RWPE1 (cell line): Measurements from ENCODE around the gene CXCL12.

Experiments
- CTCF ChIA-PET: fragments of 350-600 bp; sonication (Branson Sonifier 250); formaldehyde crosslinking; extraction: SDS; loops from one replicate; lab custom pipeline; 2021; lab: Yijun Ruan, JAX
- POLR2A ChIA-PET: fragments of 400-600 bp; formaldehyde crosslinking; extraction: SDS; loops from one replicate; lab custom pipeline; 2020; ENCODE audit warnings: antibody characterized with exemption; ENCODE audit not compliant: low non-redundant PET; lab: Yijun Ruan, JAX
- DNase-seq: peaks from one replicate; pipeline ENCODE4 v3.0.0; 2012; ENCODE audit warnings: low spot score
- H3K27ac ChIP-seq: fragments of 450-650 bp; 2 replicates; pipeline ENCODE4 v1.5.1; 2017
- TF ChIP-seq, protein P1 (sequence below): fragments of 450-650 bp; conservative IDR thresholded peaks from 2 replicates; pipeline ENCODE4 v1.5.1; 2017; ENCODE audit warnings: low read depth, mild to moderate bottlenecking

The CXCL12 gene

DNA sequence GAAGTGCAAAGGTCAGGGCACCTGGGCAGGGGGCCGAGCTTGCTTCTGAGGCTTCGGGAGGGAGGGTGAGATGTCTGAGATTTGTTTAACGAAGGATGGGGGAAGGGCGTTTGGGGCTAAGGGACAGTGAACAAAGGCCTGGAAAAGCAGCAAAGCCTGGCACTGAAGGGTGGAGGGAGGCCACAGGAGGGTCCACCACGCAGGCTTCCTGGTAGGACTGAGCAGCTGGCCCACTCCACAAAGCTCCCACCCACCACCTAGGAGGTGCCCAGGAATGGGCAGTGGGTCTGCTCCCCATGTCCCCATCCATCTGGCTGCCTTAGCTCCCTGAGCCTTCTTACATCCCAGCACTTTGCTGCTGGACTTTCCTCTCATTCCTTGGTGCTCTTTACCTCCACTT, 39.4 kb upstream of the CXCL12 start:
- TF ChIP-seq, protein P1, sequence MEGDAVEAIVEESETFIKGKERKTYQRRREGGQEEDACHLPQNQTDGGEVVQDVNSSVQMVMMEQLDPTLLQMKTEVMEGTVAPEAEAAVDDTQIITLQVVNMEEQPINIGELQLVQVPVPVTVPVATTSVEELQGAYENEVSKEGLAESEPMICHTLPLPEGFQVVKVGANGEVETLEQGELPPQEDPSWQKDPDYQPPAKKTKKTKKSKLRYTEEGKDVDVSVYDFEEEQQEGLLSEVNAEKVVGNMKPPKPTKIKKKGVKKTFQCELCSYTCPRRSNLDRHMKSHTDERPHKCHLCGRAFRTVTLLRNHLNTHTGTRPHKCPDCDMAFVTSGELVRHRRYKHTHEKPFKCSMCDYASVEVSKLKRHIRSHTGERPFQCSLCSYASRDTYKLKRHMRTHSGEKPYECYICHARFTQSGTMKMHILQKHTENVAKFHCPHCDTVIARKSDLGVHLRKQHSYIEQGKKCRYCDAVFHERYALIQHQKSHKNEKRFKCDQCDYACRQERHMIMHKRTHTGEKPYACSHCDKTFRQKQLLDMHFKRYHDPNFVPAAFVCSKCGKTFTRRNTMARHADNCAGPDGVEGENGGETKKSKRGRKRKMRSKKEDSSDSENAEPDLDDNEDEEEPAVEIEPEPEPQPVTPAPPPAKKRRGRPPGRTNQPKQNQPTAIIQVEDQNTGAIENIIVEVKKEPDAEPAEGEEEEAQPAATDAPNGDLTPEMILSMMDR: no peak
- no peak overlapping the region for H3K27ac ChIP-seq
- CTCF ChIA-PET: no interaction called here
- POLR2A ChIA-PET: no interaction called here
- DNase-seq: no peak

DNA sequence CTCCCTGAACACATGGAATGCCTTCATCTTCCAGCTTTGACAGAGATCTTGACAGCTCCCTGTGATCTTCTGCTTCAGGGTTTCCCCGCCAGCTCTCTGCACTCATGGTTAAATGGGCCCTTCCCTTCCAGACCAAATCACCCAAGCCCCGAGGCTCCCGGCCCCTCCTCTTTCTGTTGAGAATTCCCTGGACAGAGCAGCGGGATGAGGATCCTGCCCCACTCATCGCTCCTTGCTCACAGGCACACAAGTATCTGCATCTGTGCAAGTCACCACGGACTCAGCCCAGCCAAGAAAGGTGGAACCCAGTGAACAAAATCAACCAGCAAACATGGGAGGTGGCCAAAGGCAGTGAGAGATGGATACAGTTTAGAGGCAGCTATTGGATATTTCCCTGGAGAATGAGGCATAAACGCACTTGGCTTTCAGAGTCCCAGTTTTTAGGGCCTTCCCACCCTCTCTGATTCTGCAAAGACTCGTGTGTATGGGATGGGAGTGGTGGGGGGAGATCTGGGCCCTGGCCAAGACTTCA, 37.7 kb upstream of the CXCL12 start:
- H3K27ac ChIP-seq: no peak overlapping the region
- TF ChIP-seq, protein P1: no peak
- POLR2A ChIA-PET: no interaction called here
- DNase-seq: no peak
- CTCF ChIA-PET: no interaction called here

DNA sequence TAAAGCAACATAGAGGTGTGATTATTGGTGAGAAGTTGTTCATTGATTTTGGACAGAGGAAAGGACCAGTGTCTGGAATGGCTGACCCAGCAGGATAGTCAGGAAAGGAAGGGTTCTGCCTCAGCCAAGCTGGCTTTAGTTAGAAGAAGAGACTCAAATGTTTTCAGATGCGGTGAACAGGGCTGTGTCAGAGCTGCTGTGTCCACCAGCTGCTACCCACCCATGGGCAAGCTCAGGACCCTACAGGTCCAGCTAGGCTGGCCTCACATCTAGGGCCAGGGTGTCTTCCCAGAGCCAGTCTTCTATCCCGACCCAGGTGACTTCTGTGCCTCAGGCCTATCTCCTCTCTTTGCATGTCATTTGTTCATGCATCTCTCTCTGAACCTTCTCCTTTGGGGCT, 37.3 kb upstream of the CXCL12 start:
- ChIA-PET CTCF (interaction anchor here (0.7 kb wide), 1 partner anchor 177 kb away, joined by 5 read pairs; no protein-coding TSS in a partner anchor), POLR2A (no interaction called here)
- no peak for DNase-seq
- TF ChIP-seq, protein P1: no peak
- no peak overlapping the region for H3K27ac ChIP-seq

DNA sequence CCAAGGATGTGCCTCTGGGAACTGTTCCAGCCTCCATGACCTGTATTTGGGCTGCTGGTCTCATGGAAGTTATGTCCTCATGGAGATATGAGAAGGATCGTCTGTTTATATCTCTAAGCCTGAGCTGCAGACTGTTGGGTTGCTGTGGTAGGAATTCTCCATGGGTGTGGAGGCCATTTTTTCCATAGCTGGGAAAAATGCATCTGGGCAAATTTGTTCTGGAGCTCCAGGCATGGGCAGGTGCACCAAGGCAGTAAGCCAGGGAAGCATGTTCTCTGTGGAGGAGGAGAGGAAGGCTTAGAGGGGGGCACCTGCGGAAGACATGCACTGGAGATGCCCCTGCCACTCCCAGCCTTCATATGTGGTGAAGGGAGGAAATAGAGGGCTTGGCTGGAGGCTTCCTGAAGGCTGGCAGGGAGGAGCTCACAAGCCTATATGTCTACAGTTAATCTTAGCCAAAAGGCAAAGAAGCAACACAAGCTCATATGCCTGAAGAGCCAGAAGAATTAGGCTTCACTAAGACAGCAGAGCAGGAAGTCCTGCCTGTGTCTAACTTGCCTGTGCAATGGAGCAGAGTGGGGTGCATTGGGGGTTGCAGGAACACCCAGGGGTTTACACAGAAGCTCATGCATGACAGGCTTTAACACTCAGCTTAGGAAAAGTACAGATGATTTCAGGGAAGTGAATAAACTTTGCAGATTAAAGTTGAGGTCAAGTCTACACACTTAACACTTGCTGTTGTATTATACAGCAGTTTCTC, 35.1 kb upstream of the CXCL12 start:
- TF ChIP-seq, protein P1: no peak
- ChIA-PET POLR2A (no interaction called here), CTCF (no interaction called here)
- H3K27ac ChIP-seq: no peak overlapping the region
- no peak for DNase-seq

DNA sequence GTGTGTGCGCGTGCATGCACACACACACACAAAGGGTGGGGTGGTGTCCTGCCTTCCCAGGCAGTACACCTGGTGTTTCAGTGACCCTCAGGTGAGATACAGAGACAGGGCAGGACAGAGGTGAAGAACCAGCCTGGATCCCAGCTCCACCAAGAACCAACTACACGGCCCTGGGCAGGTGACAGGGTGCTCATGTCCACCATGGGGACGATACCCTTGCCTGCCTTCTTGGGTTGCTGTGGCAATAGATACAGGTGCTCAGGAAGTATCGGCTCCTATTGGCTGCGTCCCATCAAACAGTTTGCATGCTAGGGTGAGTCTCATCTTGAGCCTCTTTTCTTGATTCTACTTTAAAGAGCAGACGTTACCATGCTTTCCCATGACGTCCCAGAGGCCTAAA, 33.7 kb upstream of the CXCL12 start:
- H3K27ac ChIP-seq: no peak overlapping the region
- TF ChIP-seq, protein P1: no peak
- CTCF ChIA-PET: no interaction called here
- DNase-seq: no peak
- POLR2A ChIA-PET: no interaction called here

DNA sequence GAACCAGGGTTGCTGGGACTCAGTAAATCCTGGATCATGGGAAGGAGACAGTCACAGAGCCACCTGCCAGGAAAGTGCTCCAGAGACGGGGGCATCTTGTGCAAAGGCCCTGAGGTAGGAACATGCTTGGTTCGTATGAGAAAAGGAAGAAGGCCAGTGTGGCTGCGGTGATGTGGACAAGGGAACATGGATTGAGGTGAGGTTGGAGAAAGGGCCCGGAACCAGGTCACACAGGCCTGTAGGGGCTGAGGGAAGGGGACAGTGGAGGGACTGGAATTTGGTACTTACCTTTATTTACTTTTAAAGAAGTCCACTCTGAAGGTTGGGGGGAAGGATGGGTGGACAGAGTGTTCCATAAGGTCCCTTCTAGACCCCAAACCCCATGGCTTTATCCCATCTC, 32.9 kb upstream of the CXCL12 start:
- DNase-seq: no peak
- TF ChIP-seq, protein P1: no peak
- H3K27ac ChIP-seq: no peak overlapping the region
- ChIA-PET POLR2A (no interaction called here), CTCF (interaction anchor here (0.7 kb wide), 1 partner anchor 17 kb away, joined by 3 read pairs; no protein-coding TSS in a partner anchor)
